ENCODE results near the gene OSBPL3.

Gene OSBPL3

DNA sequence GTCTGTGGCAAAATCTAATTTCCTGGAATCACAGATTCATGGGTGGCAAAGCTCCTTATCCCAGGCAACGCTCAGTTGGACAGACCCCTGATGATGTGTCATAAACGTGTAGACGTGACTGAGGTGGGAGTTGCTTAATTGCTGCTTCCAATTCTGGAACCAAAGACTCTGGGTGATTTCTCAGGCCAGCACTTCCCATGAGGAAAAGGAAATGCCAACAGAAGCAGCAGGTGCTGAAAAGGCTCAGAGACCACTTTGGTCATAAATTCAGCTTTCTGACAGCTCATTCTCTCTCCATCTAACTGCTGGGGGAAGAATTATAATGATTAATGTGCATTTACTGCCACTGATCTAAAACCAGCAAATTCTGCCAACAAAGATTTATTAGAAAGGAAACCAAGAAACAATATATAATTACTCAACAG is 88.7 kb downstream of the OSBPL3 start:
- Histone ChIP-seq H3K27me3 (replicated peaks; ENCODE audit: control insufficient read depth, insufficient read depth, low read length) (no peaks in the 10 kb centered on the region), H3K4me3 (replicated peaks; ENCODE audit: low read depth, low read length) (no peak overlapping the region), H3K36me3 (ENCODE audit: control insufficient read depth, insufficient read depth, low read length) (peaks cover 4% of the 10 kb centered on the region; the same call in 1 of the 2 replicates)
- TF ChIP-seq, protein P1, sequence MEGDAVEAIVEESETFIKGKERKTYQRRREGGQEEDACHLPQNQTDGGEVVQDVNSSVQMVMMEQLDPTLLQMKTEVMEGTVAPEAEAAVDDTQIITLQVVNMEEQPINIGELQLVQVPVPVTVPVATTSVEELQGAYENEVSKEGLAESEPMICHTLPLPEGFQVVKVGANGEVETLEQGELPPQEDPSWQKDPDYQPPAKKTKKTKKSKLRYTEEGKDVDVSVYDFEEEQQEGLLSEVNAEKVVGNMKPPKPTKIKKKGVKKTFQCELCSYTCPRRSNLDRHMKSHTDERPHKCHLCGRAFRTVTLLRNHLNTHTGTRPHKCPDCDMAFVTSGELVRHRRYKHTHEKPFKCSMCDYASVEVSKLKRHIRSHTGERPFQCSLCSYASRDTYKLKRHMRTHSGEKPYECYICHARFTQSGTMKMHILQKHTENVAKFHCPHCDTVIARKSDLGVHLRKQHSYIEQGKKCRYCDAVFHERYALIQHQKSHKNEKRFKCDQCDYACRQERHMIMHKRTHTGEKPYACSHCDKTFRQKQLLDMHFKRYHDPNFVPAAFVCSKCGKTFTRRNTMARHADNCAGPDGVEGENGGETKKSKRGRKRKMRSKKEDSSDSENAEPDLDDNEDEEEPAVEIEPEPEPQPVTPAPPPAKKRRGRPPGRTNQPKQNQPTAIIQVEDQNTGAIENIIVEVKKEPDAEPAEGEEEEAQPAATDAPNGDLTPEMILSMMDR (IDR thresholded peaks at IDR 0.05; ENCODE audit: insufficient read depth, low read length, poor library complexity, severe bottlenecking), result no peak
- DNase-seq (ENCODE audit: extremely low read depth, insufficient read length), result no peak

DNA sequence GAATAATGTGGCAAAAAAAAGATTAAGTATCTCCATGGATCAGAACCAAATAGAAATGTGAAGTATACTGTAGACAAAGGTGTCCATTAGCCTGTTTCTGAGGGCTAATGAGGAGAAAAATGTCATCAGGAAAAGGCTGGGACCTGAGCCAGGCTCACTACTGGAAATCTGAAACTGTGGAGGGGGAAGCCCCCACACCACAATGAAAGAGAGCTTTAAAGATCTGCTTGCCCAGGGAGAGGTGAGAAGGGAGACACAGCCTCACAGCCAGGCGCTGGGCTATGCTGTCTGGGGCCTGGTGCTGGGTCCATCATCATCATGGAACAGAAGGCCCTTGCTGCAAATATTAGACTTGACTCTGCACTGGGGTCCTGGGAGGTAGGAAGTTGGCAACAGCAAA is 90.4 kb downstream of the OSBPL3 start:
- Histone ChIP-seq H3K27me3 (replicated peaks; ENCODE audit: control insufficient read depth, insufficient read depth, low read length) (no peaks in the 10 kb centered on the region), H3K36me3 (ENCODE audit: control insufficient read depth, insufficient read depth, low read length) (peaks cover 4% of the 10 kb centered on the region; the same call in 1 of the 2 replicates), H3K4me3 (replicated peaks; ENCODE audit: low read depth, low read length) (no peak overlapping the region)
- TF ChIP-seq, protein P1 (IDR thresholded peaks at IDR 0.05; ENCODE audit: insufficient read depth, low read length, poor library complexity, severe bottlenecking), result no peak
- DNase-seq (ENCODE audit: extremely low read depth, insufficient read length), result no peak

DNA sequence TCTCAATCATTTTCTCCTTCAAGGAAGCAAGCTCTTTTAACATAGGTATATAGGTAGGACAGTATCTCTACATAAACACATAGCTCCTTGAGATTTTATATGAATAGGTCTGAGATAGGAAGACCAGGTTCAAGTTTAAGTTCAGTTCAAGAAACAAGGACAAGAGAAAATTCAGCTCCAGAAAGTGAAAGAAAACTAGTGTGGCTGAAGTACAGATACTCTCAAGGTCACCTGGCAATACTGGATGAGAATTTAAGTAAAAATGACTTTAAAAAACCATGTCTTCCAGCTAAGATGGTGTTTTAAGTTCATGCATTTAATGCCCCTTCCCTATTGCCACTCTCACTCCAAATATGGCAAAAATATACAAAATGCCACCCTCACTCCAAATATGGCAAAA is 91.3 kb downstream of the OSBPL3 start:
- no peak for DNase-seq (ENCODE audit: extremely low read depth, insufficient read length)
- Histone ChIP-seq H3K4me3 (replicated peaks; ENCODE audit: low read depth, low read length) (no peak overlapping the region), H3K36me3 (ENCODE audit: control insufficient read depth, insufficient read depth, low read length) (peaks cover 8% of the 10 kb centered on the region; the same call in 1 of the 2 replicates), H3K27me3 (replicated peaks; ENCODE audit: control insufficient read depth, insufficient read depth, low read length) (no peaks in the 10 kb centered on the region)
- TF ChIP-seq, protein P1 (IDR thresholded peaks at IDR 0.05; ENCODE audit: insufficient read depth, low read length, poor library complexity, severe bottlenecking), result no peak

DNA sequence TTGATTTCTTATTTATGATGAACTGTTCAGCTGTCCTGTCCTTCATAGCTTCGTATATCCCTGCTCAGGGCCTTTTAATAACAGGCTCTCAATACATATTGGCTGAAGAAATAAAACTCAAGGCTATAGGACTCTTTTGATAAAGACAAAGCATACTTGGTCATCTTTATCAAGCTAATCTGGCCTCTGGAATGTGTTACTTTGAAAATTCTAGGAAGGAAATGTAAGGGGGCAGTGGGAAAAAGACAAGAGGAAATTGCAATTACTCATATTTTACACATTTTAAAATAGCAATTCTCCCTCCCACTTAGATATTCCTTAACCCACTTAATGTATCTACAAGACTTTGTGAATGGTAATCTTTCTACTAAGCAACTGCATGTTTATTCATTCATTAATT is 94.3 kb downstream of the OSBPL3 start:
- TF ChIP-seq, protein P1 (IDR thresholded peaks at IDR 0.05; ENCODE audit: insufficient read depth, low read length, poor library complexity, severe bottlenecking), result no peak
- no peak overlapping the region for H3K4me3 ChIP-seq (replicated peaks; ENCODE audit: low read depth, low read length)
- H3K36me3 ChIP-seq (ENCODE audit: control insufficient read depth, insufficient read depth, low read length), result peaks cover 5% of the 10 kb centered on the region; the same call in 1 of the 2 replicates

DNA sequence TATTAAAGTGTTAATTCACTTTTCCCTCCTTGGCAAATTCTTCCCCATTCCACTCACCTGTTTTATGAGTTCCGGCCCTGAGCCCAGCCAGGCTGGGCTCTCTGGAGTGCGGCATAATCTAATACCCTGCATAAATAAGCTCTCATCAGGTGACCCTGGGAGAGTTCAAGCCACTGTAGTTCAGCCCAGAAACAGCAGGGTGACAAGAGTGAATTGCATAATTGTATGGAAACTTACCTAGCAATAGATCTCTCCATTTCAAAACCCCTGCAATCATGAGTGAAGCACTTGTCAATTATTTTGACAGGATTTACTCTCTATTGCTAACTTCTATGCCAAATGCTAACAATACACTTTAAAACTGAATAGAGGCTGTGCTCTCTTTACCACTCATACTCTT is 94.7 kb downstream of the OSBPL3 start:
- Histone ChIP-seq H3K4me3 (replicated peaks; ENCODE audit: low read depth, low read length) (no peak overlapping the region), H3K36me3 (ENCODE audit: control insufficient read depth, insufficient read depth, low read length) (peaks cover 5% of the 10 kb centered on the region; the same call in 1 of the 2 replicates)
- TF ChIP-seq, protein P1 (IDR thresholded peaks at IDR 0.05; ENCODE audit: insufficient read depth, low read length, poor library complexity, severe bottlenecking), result no peak

More for the DNA sequence above, 94.3 kb downstream of the OSBPL3 start:
- H3K27me3 ChIP-seq (replicated peaks; ENCODE audit: control insufficient read depth, insufficient read depth, low read length), result no peaks in the 10 kb centered on the region
- DNase-seq (ENCODE audit: extremely low read depth, insufficient read length), result no peak

DNA sequence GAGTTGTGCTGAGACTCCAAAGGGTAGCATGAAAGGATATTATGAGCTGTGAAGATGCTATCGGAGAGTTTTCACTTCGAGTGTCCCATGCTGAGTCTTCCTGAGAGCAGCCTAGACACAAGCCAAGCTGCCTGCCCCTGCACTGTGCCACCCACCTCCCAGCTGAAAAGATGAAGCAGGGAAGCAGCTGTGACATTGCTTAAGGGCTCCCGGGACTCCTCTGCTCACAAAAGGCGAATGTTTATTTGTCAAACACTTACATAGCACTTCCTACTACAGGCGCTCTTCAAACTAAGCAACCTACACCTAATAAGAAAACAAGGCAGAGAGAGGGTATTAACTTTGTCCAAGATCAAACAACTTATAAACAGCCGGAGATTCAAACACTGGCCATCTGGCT is 95.6 kb downstream of the OSBPL3 start:
- Histone ChIP-seq H3K27me3 (replicated peaks; ENCODE audit: control insufficient read depth, insufficient read depth, low read length) (no peaks in the 10 kb centered on the region), H3K4me3 (replicated peaks; ENCODE audit: low read depth, low read length) (no peak overlapping the region), H3K36me3 (ENCODE audit: control insufficient read depth, insufficient read depth, low read length) (peaks cover 5% of the 10 kb centered on the region; the same call in 1 of the 2 replicates)
- no peak for DNase-seq (ENCODE audit: extremely low read depth, insufficient read length)
- TF ChIP-seq, protein P1 (IDR thresholded peaks at IDR 0.05; ENCODE audit: insufficient read depth, low read length, poor library complexity, severe bottlenecking), result no peak

More for the DNA sequence above, 94.7 kb downstream of the OSBPL3 start:
- no peak for DNase-seq (ENCODE audit: extremely low read depth, insufficient read length)
- H3K27me3 ChIP-seq (replicated peaks; ENCODE audit: control insufficient read depth, insufficient read depth, low read length), result no peaks in the 10 kb centered on the region

Data from GM06990 (cell line).